Astrocyte of the spinal cord (primary cell): ENCODE results near the gene CACNG5.

Experiments
- DNase-seq: peaks from one replicate; pipeline ENCODE4 v3.0.0; 2011; ENCODE audit warnings: low read depth, low spot score
- H3K4me3 ChIP-seq: 2 replicates; pipeline ENCODE4 v1.5.1; 2011; ENCODE audit warnings: low read depth, mild to moderate bottlenecking, low read length, moderate library complexity
- in situ Hi-C: cut with HindIII; loops from 2 replicates; pipeline ENCODE4 v1.10.0; 2017; ENCODE audit warnings: low sequenced_read_pairs
- TF ChIP-seq, protein P1 (sequence below): IDR thresholded peaks from 2 replicates; pipeline ENCODE4 v1.5.1; 2012; ENCODE audit warnings: low read depth, mild to moderate bottlenecking, low read length, inconsistent platforms

CACNG5 gene

DNA sequence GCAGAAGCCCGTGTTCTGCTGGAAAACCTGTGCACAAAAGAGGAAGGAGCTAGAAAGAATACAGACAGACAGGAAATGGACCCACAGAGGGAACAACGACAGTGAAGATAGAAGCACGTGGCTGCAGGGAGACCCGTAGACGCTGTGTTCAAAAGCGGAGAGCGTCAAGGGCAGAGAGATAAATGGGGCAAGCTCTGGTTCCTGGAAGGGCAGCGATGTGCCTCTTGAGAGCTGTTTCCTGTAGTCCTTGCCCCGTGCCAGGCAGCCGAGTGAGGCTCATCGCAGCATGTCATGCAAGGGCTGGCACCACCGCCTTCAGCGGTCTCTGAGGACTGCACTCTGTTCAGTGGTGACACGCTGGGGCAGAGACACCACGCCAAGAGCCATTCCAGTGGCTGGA is 43.6 kb upstream of the CACNG5 start:
- DNase-seq: no peak
- no peak overlapping the region for H3K4me3 ChIP-seq
- in situ Hi-C loops: no loop called here
- TF ChIP-seq, protein P1, sequence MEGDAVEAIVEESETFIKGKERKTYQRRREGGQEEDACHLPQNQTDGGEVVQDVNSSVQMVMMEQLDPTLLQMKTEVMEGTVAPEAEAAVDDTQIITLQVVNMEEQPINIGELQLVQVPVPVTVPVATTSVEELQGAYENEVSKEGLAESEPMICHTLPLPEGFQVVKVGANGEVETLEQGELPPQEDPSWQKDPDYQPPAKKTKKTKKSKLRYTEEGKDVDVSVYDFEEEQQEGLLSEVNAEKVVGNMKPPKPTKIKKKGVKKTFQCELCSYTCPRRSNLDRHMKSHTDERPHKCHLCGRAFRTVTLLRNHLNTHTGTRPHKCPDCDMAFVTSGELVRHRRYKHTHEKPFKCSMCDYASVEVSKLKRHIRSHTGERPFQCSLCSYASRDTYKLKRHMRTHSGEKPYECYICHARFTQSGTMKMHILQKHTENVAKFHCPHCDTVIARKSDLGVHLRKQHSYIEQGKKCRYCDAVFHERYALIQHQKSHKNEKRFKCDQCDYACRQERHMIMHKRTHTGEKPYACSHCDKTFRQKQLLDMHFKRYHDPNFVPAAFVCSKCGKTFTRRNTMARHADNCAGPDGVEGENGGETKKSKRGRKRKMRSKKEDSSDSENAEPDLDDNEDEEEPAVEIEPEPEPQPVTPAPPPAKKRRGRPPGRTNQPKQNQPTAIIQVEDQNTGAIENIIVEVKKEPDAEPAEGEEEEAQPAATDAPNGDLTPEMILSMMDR: no peak

DNA sequence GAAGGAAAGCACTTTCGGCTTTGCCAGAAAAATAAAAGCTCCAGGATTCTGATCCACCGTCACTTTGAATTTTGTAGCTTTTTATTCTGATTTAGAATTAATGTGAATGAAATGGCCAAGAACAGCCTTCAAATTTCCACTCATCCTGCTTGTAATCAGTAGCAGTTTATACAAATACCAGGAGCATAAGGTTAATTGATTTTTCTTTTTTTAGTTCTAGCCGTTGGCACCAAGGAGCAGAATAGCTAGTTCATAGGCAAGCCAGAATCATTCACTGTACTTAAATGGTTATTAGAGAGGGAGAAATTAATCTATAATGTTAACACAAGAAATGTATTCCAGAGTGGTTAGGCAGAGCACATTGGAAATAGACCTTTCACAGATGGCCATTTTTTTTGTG is 41.1 kb upstream of the CACNG5 start:
- in situ Hi-C loops: no loop called here
- H3K4me3 ChIP-seq: no peak overlapping the region
- DNase-seq: no peak
- TF ChIP-seq, protein P1: no peak

DNA sequence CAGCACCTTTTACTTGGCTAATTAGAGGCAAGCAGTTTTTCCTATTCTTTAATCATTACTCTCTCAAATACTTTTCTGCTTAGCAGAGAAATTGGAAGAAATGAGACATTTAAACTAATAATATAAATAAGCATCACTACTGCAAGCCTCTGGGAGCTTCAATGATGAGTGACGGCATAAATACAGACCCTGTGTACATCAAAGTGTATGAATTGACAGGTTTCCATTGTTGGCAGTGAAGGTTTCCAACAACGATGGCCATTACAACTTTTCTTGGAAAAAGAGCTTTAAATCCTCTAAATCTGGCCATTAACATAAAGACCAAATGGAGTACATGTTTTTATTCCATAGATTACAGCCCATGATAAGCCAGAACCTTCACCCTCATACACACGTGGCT is 39.4 kb upstream of the CACNG5 start:
- no peak for DNase-seq
- TF ChIP-seq, protein P1: no peak
- H3K4me3 ChIP-seq: no peak overlapping the region
- in situ Hi-C loops: no loop called here

DNA sequence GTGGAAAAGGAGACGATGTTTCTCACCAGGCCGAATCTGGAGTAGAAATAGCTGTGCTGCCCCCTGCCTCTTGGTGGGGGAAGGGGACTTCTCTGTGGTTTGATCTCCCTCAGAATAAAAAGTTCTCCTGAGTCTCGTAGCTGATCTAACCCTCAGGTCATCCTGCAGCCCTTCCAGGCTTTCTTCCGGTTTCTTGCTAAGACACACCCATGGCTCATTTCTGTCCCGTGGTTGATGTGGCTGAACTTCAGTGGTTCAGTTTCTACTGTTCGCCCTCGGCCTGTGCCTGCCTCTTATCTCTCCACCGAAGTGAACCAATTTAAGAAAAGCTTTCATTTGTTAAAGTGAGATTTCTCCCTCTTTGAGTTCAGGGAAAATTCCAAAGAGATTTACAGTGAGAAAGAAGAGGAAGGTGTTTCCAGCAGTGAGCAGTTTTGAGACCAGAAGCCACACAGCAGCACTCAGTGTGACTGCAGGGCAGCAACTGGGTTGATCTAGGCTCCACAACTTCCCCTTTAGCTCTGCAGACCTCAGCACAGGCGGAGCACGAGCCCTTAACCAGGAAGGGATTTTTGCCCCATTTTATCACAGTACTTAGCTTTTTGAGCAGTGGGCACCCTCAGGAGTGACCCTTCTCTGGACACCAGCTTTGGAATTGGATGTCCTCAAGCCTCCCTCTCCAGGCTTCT is 34.9 kb upstream of the CACNG5 start:
- H3K4me3 ChIP-seq: no peak overlapping the region
- TF ChIP-seq, protein P1: no peak
- DNase-seq: no peak
- in situ Hi-C loops: no loop called here

DNA sequence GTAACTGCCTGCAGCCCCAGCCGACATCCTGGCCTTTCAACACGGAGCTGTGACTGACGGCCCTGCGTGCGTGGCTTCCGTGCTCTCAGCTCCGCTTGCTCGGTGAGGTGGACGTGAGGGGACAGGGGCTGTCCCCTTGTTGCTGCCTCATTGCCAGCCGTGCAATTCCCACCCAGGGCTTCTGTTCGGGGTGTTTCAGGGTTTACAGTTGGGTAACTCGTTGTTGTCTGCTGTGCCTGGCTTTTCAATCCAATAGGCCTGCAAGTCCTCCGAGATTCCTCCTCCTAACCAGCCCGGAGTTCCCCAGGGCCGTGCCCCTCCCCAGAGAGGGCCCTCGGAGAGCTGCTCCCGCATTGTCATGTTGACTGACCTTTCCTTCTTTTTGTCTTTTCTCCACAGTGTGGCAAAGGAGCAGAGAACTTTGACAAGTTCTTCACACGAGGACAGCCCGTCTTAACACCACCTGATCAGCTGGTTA is 31.4 kb upstream of the CACNG5 start:
- TF ChIP-seq, protein P1: no peak
- in situ Hi-C loops: no loop called here
- no peak for DNase-seq
- no peak overlapping the region for H3K4me3 ChIP-seq

DNA sequence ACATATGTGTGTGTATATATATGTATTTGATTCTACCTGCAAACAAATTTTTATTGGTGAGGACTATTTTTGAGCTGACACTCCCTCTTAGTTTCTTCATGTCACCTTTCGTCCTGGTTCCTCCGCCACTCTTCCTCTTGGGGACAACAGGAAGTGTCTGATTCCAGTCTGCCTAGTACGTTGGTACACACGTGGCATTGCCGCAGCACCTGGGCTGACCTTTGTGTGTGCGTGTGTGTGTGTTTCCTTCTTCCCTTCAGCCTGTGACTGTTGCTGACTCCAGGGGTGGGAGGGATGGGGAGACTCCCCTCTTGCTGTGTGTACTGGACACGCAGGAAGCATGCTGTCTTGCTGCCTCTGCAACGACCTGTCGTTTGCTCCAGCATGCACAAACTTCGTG is 29.4 kb upstream of the CACNG5 start:
- no peak overlapping the region for H3K4me3 ChIP-seq
- DNase-seq: no peak
- TF ChIP-seq, protein P1: no peak
- in situ Hi-C loops: no loop called here

DNA sequence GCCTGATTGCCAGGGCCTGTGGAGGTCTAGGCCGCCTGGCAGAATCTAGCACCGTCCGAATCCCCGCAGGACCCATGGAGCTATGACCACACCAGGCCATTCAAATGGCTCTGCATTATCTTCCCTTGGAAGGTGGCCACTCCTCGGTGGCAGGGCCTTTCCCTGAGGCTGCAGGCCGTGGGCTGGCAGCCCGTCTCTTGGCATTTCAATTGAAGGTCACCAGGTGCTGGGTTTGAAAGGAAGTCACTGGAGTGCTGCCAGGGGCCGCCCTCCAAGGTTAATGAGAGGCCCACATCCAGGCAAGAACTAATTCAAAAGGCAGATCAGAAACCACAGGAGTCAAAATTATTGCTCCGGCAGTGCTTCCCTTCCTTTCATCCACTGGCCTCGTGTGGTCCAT is 27.7 kb upstream of the CACNG5 start:
- DNase-seq: no peak
- no peak overlapping the region for H3K4me3 ChIP-seq
- in situ Hi-C loops: no loop called here
- TF ChIP-seq, protein P1: no peak
